Gastroesophageal sphincter (tissue), 4 donors: ENCODE measurements around the gene MEN1. TPM values are rescaled to one million over a fixed set of nuclear protein-coding genes. Genes with fewer than 3 reads are reported as not detected.

Experiments
- ATAC-seq: fragments of 150-250 bp; one replicate; pipeline ENCODE4 v1.9.1; 2016; ENCODE audit warnings: mild to moderate bottlenecking, moderate library complexity
- H3K27ac ChIP-seq, 4 donors: fragments of 200-600 bp; sonication (generic) in 3 of 4; 1 replicate in 3 of 4; 2 replicates in 1 of 4; pipeline ENCODE4 v1.5.1; 2016 to 2019
- H3K27me3 ChIP-seq: fragments of 200-600 bp; sonication (generic); one replicate; pipeline ENCODE4 v1.5.1; 2019
- H3K36me3 ChIP-seq, 2 donors: fragments of 200-600 bp; sonication (generic); one replicate each; pipeline ENCODE4 v1.5.1; 2019; ENCODE audit warnings: control low read depth in 1 of 2
- H3K4me1 ChIP-seq, 3 donors: fragments of 200-600 bp; sonication (generic); 1 replicate in 2 of 3; 2 replicates in 1 of 3; pipeline ENCODE4 v1.5.1; 2016 to 2019; ENCODE audit warnings: control low read depth in 2 of 3
- H3K4me3 ChIP-seq, 2 donors: fragments of 200-600 bp; sonication (generic); one replicate each; pipeline ENCODE4 v1.5.1; 2019; ENCODE audit warnings: mild to moderate bottlenecking in 1 of 2, moderate library complexity in 1 of 2
- H3K9me3 ChIP-seq, 3 donors: fragments of 200-600 bp; sonication (generic); one replicate each; pipeline ENCODE4 v1.5.1; 2017 to 2019; ENCODE audit warnings: control low read depth in 2 of 3
- EP300 ChIP-seq: sonication (generic); formaldehyde crosslinking; IDR thresholded peaks from one replicate; pipeline ENCODE4 v1.6.1; 2017; ENCODE audit warnings: antibody characterized with exemption, mild to moderate bottlenecking
- POLR2A ChIP-seq, 2 donors: fragments of 450-650 bp; IDR thresholded peaks; one replicate each; pipeline ENCODE4 v1.6.1; 2017; ENCODE audit warnings: antibody characterized with exemption in 2 of 2, mild to moderate bottlenecking in 2 of 2, moderate library complexity in 1 of 2
- POLR2AphosphoS5 ChIP-seq: sonication (generic); formaldehyde crosslinking; IDR thresholded peaks from one replicate; pipeline ENCODE4 v1.6.1; 2017; ENCODE audit warnings: antibody characterized with exemption
- WGBS, 2 donors: methylation state at CpG; one replicate each; pipeline ENCODE4 v1.1.5; 2018; ENCODE audit warnings: low coverage in 1 of 2; 5-methylcytosine and 5-hydroxymethylcytosine counted together
- total RNA-seq, 4 donors: library from RNA; depleted of rRNA; stranded (reverse); fragments of >200 nt; gene quantifications; one replicate each; pipeline ENCODE4 v1.1.0, GENCODE V29; 2016
- TF ChIP-seq, protein P1 (sequence below), 4 experiments: fragments of 200-600 bp in 2 of 4; fragments of 450-650 bp in 2 of 4; sonication (generic) in 1 of 4; IDR thresholded peaks; one replicate each; pipeline ENCODE4 v1.5.1; 2017 to 2019; ENCODE audit warnings: antibody characterized with exemption in 4 of 4, mild to moderate bottlenecking in 2 of 4, moderate library complexity in 2 of 4

MEN1 gene
- total RNA-seq, 4 donors from 2014 or later, result 7.1 to 20.9 (median 11.6) TPM

DNA sequence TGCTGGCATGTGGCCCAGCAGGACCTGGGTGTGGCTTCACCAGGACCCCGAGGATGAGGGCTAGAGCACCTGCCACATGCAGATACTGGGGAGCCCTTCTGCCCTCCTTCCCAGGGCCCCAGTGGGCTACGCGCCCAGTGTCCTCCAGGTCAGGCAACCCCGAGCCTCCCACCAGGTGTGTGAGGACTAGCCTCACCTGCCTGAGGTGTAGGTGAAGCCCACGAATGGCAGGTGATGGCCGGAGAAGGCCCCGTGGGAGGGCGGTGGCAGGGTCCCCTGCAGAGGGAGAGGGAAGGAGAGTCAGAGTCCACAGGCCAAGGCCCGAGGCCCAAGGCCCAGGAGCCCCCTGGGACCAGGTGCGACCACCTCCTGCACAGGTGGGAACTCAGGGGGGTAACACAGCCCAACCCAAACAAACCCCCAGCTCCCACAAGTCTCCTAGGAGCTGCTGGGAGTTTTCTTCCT lies 27.6 kb upstream of the MEN1 start:
- H3K27ac ChIP-seq, result no peak overlapping the region
- ATAC-seq, result no peak
- no peaks in the 10 kb centered on the region for H3K4me1 ChIP-seq
- H3K36me3 ChIP-seq, result no peaks in the 10 kb centered on the region
- TF ChIP-seq POLR2AphosphoS5, result no peak
- TF ChIP-seq EP300, result no peak
- TF ChIP-seq POLR2A (IDR thresholded peaks at IDR 0.05), result no peak
- TF ChIP-seq, protein P1, sequence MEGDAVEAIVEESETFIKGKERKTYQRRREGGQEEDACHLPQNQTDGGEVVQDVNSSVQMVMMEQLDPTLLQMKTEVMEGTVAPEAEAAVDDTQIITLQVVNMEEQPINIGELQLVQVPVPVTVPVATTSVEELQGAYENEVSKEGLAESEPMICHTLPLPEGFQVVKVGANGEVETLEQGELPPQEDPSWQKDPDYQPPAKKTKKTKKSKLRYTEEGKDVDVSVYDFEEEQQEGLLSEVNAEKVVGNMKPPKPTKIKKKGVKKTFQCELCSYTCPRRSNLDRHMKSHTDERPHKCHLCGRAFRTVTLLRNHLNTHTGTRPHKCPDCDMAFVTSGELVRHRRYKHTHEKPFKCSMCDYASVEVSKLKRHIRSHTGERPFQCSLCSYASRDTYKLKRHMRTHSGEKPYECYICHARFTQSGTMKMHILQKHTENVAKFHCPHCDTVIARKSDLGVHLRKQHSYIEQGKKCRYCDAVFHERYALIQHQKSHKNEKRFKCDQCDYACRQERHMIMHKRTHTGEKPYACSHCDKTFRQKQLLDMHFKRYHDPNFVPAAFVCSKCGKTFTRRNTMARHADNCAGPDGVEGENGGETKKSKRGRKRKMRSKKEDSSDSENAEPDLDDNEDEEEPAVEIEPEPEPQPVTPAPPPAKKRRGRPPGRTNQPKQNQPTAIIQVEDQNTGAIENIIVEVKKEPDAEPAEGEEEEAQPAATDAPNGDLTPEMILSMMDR (IDR thresholded peaks at IDR 0.05), result no peak
- WGBS, 2 donors, result 93% methylated on average over 5 of the region's 10 CpGs; no CpG with 5 or more reads in 1 of the 2 donors
- H3K4me3 ChIP-seq, result no peak overlapping the region
- H3K9me3 ChIP-seq, result no peaks in the 10 kb centered on the region
- H3K27me3 ChIP-seq, result no peaks in the 10 kb centered on the region

DNA sequence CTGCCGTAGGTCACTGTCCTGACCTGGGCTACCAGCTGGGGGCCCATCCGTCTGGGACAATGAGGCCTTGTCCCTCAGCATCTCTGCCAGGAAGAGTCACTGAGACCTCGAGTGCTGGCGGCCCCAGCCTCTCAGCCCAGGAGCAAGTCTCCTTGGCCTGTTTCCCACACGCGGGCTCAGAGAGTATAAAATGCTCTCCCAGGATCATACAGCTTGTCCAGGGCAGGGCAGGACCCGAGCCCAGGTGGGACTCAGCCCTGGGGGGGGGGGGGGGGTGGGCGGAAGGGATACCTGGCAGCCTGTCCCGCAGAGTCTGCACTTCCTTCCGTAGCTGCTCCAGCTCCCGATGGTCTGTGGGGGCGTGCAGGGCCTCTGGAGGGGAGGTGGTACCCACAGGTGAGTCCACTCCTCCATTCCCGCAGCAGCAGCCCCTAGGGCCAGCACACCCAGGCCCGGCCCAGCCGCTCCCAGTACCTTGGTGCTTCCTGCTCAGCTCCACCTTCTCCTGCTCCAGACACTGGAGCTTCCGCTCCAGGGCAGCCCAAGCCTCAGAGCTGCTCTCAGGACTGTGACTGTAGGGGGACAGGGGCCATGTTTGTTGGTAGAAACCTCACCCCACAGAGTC lies 26.2 kb upstream of the MEN1 start:
- Histone ChIP-seq H3K27ac (no peak overlapping the region), H3K4me1 (no peaks in the 10 kb centered on the region), H3K27me3 (no peaks in the 10 kb centered on the region), H3K4me3 (no peak overlapping the region), H3K9me3 (no peaks in the 10 kb centered on the region), H3K36me3 (no peaks in the 10 kb centered on the region)
- TF ChIP-seq POLR2AphosphoS5, result no peak
- TF ChIP-seq POLR2A (IDR thresholded peaks at IDR 0.05), result no peak
- no peak for TF ChIP-seq EP300
- TF ChIP-seq, protein P1 (IDR thresholded peaks at IDR 0.05), result no peak
- no CpG with 5 or more reads among the region's 16 CpGs for WGBS, 2 donors
- ATAC-seq, result no peak

DNA sequence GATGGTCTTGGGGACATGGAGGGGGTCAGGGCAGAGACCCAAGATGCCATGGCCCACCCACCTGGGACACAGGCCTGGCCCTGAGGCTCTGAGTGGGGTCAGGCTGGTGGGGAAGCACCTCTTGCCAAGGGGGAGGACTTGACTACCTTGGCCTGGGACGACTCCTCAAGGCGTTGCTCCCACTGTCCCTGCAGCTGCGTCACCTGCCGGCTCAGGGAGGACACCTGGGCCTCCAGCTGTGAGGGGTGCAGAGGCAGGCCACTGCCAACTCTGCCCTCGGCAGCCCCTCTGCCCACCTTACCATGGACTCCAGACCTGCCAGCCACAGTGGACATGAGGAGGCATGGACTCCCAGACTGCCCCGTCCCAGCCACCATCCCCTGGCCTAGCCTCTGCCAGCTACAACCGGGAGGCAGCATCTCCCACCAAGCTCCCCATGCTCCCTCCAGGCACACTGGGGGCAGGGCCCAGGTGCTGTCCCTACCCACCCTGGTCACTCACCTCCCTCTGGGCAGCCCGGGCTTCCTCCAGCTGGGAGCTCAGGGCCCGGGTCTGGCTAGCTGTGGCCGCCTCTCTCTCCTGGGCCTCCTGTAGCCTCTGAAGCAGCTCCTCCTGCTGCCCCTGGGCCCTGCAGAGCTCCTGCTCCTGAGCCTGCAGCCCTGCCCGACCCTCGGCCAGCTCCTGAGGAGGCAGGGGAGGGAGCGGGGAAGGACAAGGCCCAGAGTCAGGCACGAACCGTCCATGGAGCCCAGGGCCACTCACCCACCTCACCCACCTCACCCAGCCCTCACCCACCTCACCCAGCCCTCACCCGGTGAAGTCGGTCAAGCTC lies 25.5 kb upstream of the MEN1 start:
- Histone ChIP-seq H3K9me3 (no peaks in the 10 kb centered on the region), H3K4me3 (no peak overlapping the region), H3K4me1 (no peaks in the 10 kb centered on the region), H3K36me3 (no peaks in the 10 kb centered on the region), H3K27me3 (no peaks in the 10 kb centered on the region), H3K27ac (no peak overlapping the region)
- no CpG with 5 or more reads among the region's 17 CpGs for WGBS, 2 donors
- TF ChIP-seq EP300, result no peak
- TF ChIP-seq, protein P1 (IDR thresholded peaks at IDR 0.05), result no peak
- TF ChIP-seq POLR2AphosphoS5, result no peak
- no peak for TF ChIP-seq POLR2A (IDR thresholded peaks at IDR 0.05)
- ATAC-seq, result no peak

DNA sequence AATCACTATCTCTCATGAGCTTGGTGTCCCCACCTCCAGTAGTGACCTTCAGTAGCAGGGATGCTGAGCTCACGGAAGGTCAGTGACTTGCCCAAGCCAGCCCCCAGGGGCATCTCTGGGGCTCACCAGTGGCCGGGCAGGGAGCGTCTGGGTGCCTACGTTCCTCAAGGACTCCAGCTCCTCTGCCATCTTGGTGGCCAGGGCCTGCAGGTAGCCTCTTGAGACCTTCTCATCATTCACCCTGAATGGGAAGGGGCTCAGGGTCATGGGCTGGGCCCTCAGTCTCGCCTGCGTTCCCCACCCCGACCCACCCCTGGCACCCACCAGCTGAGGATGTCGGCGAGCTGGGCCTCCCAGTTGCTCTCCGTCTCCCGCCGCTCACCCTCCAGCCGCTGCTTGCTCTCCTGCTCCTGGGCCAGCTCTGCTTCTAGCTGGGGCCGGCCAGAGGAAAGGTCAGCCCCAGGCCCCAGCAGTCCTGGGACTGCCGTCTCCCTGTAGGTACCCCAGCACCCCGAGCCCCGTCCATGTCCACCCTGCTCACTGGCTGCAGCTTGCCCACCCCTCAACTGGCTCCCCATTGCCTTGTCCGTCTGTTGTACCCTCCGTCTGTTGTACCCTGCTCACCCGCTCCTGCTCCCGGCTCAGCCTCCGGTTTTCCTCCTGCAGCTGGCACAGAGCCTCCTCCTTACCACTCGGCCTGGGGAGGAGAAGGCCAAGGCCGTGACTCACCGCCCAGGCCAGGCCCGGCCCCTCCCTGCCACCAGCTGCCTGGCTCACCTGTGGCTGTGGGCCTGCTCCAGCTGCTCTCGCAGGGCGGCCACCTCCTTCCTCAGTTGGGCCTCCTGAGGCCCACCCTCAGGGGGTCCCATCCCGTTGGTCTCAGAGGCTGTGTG lies 24.6 kb upstream of the MEN1 start:
- WGBS, 2 donors, result 92% methylated on average over 4 of the region's 29 CpGs; no CpG with 5 or more reads in 1 of the 2 donors
- no peaks in the 10 kb centered on the region for H3K27me3 ChIP-seq
- no peak overlapping the region for H3K27ac ChIP-seq
- H3K9me3 ChIP-seq, result no peaks in the 10 kb centered on the region
- TF ChIP-seq, protein P1 (IDR thresholded peaks at IDR 0.05), result no peak
- TF ChIP-seq POLR2A (IDR thresholded peaks at IDR 0.05), result no peak
- no peak for TF ChIP-seq POLR2AphosphoS5
- no peak for TF ChIP-seq EP300
- H3K4me3 ChIP-seq, result no peak overlapping the region
- no peaks in the 10 kb centered on the region for H3K4me1 ChIP-seq
- H3K36me3 ChIP-seq, result no peaks in the 10 kb centered on the region
- ATAC-seq, result no peak
